SK-N-MC (cell line): Measurements from ENCODE around the gene FXYD7.

Experiments
- DNase-seq: peaks from one replicate; pipeline ENCODE4 v3.0.0-alpha.2; 2011; ENCODE audit warnings: low read depth, low spot score
- H3K27ac ChIP-seq: fragments of 200-600 bp; sonication (generic); 2 replicates; pipeline ENCODE4 v1.5.1; 2016; ENCODE audit warnings: mixed run types
- H3K36me3 ChIP-seq: fragments of 200-600 bp; sonication (generic); 2 replicates; pipeline ENCODE4 v1.6.1; 2017; ENCODE audit warnings: antibody characterized with exemption, low read length, mixed read lengths; ENCODE audit not compliant: insufficient read depth
- H3K4me3 ChIP-seq: fragments of 200-600 bp; sonication (generic); 2 replicates; pipeline ENCODE4 v1.5.1; 2016
- H3K9ac ChIP-seq: fragments of 200-600 bp; sonication (generic); 2 replicates; pipeline ENCODE4 v1.8.0; 2017; ENCODE audit warnings: mixed run types, mixed read lengths; ENCODE audit not compliant: insufficient read length
- H3K9me3 ChIP-seq: fragments of 200-600 bp; sonication (generic); 2 replicates; pipeline ENCODE4 v1.6.1; 2017; ENCODE audit warnings: low read depth, mild to moderate bottlenecking, antibody characterized with exemption, low read length, moderate library complexity, mixed read lengths
- EZH2 ChIP-seq: fragments of 200-600 bp; sonication (generic); IDR thresholded peaks from one replicate; pipeline ENCODE4 v1.6.1; 2017; ENCODE audit warnings: antibody characterized with exemption
- FOXP2 ChIP-seq: optimal IDR thresholded peaks from 2 replicates; pipeline ENCODE3; 2011; ENCODE audit warnings: mild to moderate bottlenecking, moderate library complexity; ENCODE audit not compliant: insufficient read depth; ENCODE audit errors: extremely low read length, control extremely low read depth
- POLR2AphosphoS5 ChIP-seq: IDR thresholded peaks from 2 replicates; pipeline ENCODE4 v1.6.1; 2012; ENCODE audit warnings: mild to moderate bottlenecking, low read depth, low read length, borderline replicate concordance

The FXYD7 gene, protein sequence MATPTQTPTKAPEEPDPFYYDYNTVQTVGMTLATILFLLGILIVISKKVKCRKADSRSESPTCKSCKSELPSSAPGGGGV

DNA sequence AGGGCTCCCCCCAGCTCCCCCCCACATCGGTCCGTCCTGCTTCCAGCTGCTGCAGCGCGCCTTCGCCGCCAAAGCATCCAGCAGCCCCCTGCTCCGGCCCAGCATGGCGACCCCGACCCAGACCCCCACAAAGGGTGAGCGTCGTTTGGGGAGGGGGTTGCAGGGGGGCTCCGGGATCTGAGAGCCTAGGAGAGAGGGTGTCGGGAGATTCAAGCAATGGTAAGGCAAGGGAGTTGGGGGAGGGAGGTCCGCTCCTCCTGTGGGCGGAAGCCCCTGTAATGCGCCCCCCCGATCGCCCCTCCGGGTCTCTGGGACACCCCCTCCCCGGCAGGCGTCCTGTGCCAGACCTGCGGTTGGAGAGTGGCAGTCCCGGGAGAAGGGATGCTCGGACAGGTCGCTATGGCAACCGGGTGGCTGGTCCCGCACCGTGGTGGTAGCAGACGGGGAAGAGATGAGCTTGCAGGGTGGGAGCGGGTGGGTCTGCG is at the start of gene FXYD7:
Gene FXYD7 (plus strand): TSS at position 25 of the 485 bp plus-strand sequence. CDS start 79 bp downstream, at position 104.
- Histone ChIP-seq H3K27ac (no peak within 1 kb of the TSS), H3K9ac (no peak within 1 kb of the TSS), H3K4me3 (peak within 1 kb of the TSS; percentile 42; the same call in 1 of the 2 replicates), H3K36me3 (no peaks in the 10 kb centered on the region), H3K9me3 (no peaks in the 10 kb centered on the region)
- DNase-seq = no peak
- no peak for TF ChIP-seq FOXP2
- no peak for TF ChIP-seq POLR2AphosphoS5
- TF ChIP-seq EZH2 = no peak

DNA sequence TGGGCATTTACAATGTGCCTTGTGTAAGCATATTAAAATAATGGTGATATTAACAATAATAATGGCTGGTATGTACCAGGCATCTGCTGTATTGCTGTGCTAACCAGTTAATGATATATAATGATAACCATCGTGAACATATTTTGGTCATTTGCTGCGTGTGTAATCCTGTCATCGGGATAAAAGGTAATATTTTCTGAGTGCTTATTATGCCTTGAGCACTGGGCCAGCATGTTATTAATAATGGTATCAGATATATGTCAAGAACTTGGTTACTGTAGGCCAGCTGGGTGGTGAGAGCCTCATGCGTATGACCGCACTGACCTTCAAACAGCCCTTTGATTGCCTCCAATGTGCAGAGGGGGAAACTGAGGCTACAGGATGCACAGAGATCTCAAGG is 49.6 kb upstream of the FXYD7 start:
- Histone ChIP-seq H3K4me3 (no peak overlapping the region), H3K36me3 (no peaks in the 10 kb centered on the region), H3K9ac (no peak overlapping the region), H3K9me3 (no peaks in the 10 kb centered on the region), H3K27ac (no peak overlapping the region)
- no peak for TF ChIP-seq EZH2
- TF ChIP-seq POLR2AphosphoS5 = no peak
- no peak for TF ChIP-seq FOXP2
- DNase-seq = no peak

DNA sequence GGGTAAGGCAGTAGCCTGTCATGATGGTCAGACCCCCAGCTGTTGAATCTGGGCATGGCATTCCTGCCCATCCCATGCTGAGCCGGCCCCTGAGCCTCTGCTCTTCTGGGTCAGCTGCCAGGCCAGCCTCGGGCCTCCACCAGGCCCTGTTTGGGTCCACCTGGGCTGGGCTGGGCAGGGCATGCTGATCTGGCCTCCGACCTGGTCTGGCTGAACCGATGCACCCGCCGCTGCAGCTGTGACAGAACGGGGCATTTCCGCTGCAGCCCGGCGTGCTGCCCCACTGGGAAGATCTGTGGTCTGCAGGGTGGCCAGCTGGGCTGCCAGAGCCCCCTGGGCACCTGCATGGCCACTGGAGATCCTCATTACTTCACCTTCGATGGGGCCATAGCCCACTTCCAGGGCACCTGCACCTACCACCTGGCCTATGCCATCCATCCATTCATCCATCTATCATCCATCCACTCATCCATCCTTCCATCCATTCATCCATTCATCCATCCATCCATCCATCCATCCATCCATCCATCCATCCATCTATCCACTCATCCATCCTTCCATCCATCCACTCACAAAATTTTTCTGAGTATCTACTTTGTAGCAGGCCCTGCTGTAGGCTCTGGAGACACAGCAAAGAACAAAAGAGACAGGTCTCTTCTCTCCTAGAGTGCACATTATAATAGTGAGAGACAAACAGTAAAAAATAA is 49.0 kb upstream of the FXYD7 start:
- no peak for TF ChIP-seq POLR2AphosphoS5
- TF ChIP-seq FOXP2 = no peak
- no peak for TF ChIP-seq EZH2
- Histone ChIP-seq H3K36me3 (no peaks in the 10 kb centered on the region), H3K4me3 (no peak overlapping the region), H3K9ac (no peak overlapping the region), H3K9me3 (no peaks in the 10 kb centered on the region), H3K27ac (no peak overlapping the region)
- no peak for DNase-seq

DNA sequence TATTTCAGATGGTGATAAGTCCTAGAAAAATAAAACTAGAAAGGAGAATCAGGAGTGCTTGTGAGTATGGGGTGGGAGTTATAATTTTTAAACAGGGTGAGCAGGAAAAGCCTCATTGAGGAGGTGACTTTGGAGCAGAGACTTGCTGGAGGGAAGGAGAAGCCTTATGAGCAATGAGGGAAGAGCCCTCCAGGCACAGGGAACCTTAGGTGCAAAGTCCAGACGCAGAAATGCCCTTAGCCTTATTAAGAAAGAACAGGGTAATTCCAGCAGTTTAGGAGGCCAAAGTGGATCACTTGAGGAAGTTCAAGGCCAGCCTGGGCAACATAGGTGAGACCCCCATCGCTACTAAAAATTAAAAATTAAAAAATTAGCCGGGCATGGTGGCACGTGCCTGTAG is 48.4 kb upstream of the FXYD7 start:
- Histone ChIP-seq H3K9me3 (no peaks in the 10 kb centered on the region), H3K27ac (no peak overlapping the region), H3K9ac (no peak overlapping the region), H3K4me3 (no peak overlapping the region), H3K36me3 (no peaks in the 10 kb centered on the region)
- TF ChIP-seq FOXP2 = no peak
- TF ChIP-seq EZH2 = no peak
- no peak for TF ChIP-seq POLR2AphosphoS5
- DNase-seq = no peak

DNA sequence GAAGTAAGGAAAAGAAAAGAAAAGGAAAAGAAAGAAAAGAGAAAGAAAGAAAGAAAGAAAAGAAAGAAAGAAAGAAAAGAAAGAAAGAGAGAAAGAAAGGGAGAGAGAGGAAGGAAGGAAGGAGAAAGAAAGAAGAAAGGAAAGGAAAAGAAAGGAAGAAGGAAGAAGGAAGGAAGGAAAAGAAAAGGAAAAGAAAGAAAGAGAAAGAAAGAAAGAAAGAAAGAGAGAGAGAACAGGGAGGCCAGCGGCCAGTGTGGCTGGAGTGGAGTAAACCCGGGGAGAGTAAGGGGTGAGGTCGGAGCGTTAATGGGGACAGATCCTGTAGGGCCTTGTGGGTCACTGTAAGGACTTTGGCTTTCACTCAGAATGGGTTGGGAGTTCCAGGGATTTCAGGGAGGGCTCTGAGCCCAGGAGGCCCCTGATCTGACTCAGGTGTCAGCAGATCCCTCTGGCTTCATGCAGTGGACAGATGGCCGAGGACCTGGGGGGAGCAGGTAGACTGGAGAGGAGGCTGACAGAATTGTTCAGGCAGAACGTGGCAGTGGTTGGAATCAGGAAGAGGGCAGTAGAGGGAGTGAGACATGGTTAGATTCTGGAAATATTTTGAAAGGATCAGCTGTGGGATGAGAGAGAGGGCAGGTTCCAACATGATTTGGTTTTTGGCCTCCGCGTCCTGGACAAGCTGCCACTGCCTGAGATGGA is 47.2 kb upstream of the FXYD7 start:
- Histone ChIP-seq H3K9me3 (no peaks in the 10 kb centered on the region), H3K9ac (no peak overlapping the region), H3K4me3 (no peak overlapping the region), H3K36me3 (no peaks in the 10 kb centered on the region), H3K27ac (no peak overlapping the region)
- TF ChIP-seq POLR2AphosphoS5 = no peak
- no peak for TF ChIP-seq EZH2
- TF ChIP-seq FOXP2 = no peak
- no peak for DNase-seq

DNA sequence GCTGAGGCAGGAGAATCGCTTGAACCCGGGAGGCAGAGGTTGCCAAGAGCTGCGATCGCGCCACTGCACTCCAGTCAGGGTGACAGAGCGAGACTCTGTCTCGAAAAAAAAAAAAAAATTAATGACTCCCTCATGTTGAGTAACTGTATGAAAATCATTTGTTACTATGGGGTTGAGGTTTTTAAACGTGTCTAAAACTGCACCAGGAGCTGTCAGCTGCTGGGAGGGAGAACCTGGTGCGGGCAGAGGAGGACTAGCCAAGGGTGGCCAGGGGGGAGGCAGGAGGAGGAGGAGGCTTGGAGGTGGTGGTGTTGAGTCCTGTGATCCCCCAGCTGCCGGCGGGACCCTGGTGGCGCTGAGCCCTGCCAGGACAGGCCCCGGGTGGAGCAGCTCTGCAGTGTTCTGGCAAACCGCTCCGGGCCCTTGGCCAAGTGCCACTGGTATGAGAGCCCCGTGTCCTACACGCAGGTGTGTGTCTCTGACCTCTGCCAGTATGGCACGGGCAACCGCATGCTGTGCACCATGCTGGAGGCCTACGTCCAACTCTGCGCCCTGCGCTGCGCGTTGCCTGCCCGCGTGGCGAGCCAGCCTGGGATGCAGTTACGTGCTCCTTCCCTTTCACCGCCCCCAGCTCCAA is 44.5 kb upstream of the FXYD7 start:
- no peak overlapping the region for H3K27ac ChIP-seq
- no peak overlapping the region for H3K4me3 ChIP-seq
- H3K36me3 ChIP-seq = no peaks in the 10 kb centered on the region
- no peaks in the 10 kb centered on the region for H3K9me3 ChIP-seq
- TF ChIP-seq EZH2 = no peak
- H3K9ac ChIP-seq = no peak overlapping the region
- DNase-seq = no peak

DNA sequence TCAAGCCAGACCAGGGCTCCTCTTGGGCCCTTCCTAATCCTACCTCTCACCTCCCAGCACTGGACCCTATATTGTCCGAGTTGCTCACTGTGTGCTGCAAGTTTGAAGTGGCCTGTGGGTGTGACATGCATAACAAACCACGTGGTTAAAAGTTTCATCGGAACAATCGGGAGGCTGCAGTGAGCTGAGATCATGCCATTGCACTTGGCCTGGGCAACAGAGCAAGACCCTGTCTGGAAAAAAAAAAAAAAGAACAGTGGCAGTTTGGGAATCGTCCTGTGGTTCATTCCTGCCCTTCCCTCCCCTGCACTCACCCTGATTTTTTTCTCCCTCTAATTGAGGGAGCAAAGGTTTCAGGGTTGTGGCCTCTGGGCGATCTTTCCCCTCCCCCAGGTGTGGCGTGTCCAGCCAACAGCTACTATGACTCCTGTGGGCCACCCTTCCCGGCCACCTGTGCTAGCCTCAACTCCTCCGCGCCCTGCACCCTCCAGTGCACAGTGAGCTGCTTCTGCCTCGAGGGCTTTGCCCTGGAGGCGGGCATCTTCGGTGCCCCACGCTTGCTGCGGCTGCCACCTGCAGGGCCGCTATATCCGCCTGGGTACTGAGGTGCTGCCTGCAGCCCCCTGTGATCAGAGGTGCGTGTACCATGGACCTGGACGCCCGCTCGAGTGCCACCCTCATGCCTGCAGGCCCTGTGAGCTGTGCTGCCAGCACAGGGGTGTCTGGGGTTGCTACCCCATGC is 43.7 kb upstream of the FXYD7 start:
- no peaks in the 10 kb centered on the region for H3K9me3 ChIP-seq
- DNase-seq = no peak
- TF ChIP-seq POLR2AphosphoS5 (no peak), EZH2 (no peak), FOXP2 (no peak)
- no peak overlapping the region for H3K9ac ChIP-seq
- H3K36me3 ChIP-seq = no peaks in the 10 kb centered on the region
- H3K27ac ChIP-seq = no peak overlapping the region
- no peak overlapping the region for H3K4me3 ChIP-seq

DNA sequence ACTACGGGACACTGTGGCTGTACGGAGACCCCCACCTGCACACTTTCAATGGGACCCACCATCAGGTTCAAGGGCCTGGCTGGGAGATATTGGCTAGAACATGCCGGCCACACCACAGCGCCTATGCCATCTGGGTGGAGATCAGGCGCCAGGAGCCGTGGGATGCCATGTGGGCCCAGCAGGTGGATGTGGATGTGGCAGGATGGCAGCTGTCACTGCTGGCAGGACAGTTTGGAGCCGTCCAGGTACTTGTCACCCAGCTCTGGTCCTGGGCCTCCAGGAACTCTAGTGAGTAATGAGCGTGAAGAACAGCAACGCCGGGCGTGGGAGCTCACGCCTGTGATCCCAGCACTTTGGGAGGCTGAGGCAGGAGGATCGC is 43.2 kb upstream of the FXYD7 start:
- TF ChIP-seq FOXP2 (no peak), POLR2AphosphoS5 (no peak), EZH2 (no peak)

More for the DNA sequence above, 43.2 kb upstream of the FXYD7 start:
- no peaks in the 10 kb centered on the region for H3K36me3 ChIP-seq
- no peak overlapping the region for H3K4me3 ChIP-seq
- H3K27ac ChIP-seq = no peak overlapping the region
- DNase-seq = no peak
- no peak overlapping the region for H3K9ac ChIP-seq
- no peaks in the 10 kb centered on the region for H3K9me3 ChIP-seq
